LNCaP clone FGC (cell line): Measurements from ENCODE around the gene RANBP17.

ENCODE experiments used
- DNase-seq: peaks from one replicate; pipeline ENCODE4 v3.0.0-alpha.2; 2011; ENCODE audit warnings: low read depth
- H3K4me3 ChIP-seq: 2 replicates; pipeline ENCODE4 v1.5.1; 2011; ENCODE audit warnings: mild to moderate bottlenecking, low read depth, low read length, control low read depth
- TF ChIP-seq, protein P1 (sequence below): IDR thresholded peaks from 2 replicates; pipeline ENCODE4 v1.5.1; 2012; ENCODE audit warnings: mild to moderate bottlenecking; ENCODE audit not compliant: control insufficient read depth, insufficient read depth; ENCODE audit errors: extremely low read depth

The RANBP17 gene

GRCh38 chr5:171310212-171310818, 448.5 kb downstream of the RANBP17 start:
- H3K4me3 ChIP-seq: no peak overlapping the region
- TF ChIP-seq, protein P1, sequence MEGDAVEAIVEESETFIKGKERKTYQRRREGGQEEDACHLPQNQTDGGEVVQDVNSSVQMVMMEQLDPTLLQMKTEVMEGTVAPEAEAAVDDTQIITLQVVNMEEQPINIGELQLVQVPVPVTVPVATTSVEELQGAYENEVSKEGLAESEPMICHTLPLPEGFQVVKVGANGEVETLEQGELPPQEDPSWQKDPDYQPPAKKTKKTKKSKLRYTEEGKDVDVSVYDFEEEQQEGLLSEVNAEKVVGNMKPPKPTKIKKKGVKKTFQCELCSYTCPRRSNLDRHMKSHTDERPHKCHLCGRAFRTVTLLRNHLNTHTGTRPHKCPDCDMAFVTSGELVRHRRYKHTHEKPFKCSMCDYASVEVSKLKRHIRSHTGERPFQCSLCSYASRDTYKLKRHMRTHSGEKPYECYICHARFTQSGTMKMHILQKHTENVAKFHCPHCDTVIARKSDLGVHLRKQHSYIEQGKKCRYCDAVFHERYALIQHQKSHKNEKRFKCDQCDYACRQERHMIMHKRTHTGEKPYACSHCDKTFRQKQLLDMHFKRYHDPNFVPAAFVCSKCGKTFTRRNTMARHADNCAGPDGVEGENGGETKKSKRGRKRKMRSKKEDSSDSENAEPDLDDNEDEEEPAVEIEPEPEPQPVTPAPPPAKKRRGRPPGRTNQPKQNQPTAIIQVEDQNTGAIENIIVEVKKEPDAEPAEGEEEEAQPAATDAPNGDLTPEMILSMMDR: no peak
- DNase-seq: no peak

DNA sequence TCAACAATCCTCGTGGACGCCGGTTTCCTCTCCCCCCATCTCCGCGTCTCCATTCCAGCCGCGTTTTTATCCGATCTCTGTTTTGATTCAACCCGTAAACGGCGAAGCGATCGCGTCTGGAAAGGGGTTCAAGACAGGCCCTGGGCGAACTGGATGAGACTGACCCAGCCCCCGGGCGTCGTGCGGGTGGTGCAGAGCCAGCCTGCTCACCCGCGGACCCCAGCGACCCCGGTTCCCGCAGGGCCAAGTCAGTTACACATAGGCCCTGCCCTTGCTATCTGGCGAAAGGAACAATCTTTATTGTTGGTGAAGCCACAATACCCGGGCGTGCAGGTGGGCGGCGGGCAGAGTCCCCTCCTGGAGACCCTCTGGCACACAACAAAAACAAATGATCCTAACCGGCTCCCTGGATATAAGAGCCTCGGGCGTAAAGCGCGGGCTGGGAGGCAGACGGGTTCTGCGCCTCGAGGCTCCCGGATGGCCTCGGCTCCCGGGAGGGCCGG, 449.1 kb downstream of the RANBP17 start:
- H3K4me3 ChIP-seq: no peak overlapping the region
- TF ChIP-seq, protein P1: no peak
- DNase-seq: no peak

DNA sequence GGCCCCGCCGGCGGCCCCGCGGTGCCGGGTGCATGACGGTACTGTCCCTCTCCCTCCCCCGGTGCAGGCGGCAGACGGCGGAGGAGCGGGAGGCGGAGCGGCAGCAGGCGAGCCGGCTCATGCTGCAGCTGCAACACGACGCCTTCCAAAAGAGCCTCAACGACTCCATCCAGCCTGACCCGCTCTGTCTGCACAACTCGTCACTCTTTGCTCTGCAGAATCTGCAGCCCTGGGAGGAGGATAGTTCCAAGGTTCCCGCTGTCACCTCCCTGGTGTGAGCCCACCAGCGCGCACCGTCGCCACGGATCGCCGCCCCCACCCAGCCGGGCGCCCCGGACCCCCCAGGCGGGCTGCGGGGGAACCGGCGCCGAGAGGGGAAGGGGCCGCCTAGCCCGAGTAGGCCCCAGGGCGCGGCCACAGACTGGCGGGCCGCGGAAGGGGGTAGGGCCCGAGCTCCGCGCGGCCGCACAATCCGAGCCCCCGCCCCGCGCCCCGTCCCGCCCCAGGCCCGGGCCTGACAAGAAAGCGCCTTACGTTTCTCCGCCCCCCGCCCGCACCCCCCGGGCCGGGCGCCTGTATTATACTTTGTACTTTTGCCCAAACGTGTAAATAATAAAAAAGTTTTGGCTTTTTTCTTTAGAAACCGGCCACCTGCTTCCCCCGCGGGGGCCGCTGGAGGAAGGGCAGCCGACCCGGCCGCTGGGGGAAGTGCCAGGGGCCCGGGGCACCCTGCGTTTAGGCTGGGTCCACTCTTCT, 449.7 kb downstream of the RANBP17 start:
- no peak for DNase-seq
- TF ChIP-seq, protein P1: no peak
- no peak overlapping the region for H3K4me3 ChIP-seq

- no peak for DNase-seq
- TF ChIP-seq, protein P1: no peak
- no peak overlapping the region for H3K4me3 ChIP-seq
Measured at GRCh38 chr5:171312129-171312974, 450.5 kb downstream of the RANBP17 start.

GRCh38 chr5:171313481-171314206, 451.8 kb downstream of the RANBP17 start:
- no peak overlapping the region for H3K4me3 ChIP-seq
- DNase-seq: no peak
- TF ChIP-seq, protein P1: no peak

- no peak overlapping the region for H3K4me3 ChIP-seq
- no peak for DNase-seq
- TF ChIP-seq, protein P1: no peak
Measured at GRCh38 chr5:171314728-171315385, 453.0 kb downstream of the RANBP17 start.
